Stimulated activated CD8-positive, alpha-beta memory T cell treated with anti-CD3 and anti-CD28 coated beads, Interleukin-2, amount 100 ng/mL, for 48 hours (primary cell): ENCODE data around the gene ATG16L2.
"Not testable (repeated sequence)": the region's sequence is repeated elsewhere in the genome, so short reads cannot be mapped to it uniquely, and the experiment has no call there.

Source experiments
- DNase-seq, 2 donors: peaks; one replicate each; pipeline ENCODE4 v3.0.0-alpha.2; 2020; ENCODE audit warnings: low read depth in 2 of 2

Gene ATG16L2

DNA sequence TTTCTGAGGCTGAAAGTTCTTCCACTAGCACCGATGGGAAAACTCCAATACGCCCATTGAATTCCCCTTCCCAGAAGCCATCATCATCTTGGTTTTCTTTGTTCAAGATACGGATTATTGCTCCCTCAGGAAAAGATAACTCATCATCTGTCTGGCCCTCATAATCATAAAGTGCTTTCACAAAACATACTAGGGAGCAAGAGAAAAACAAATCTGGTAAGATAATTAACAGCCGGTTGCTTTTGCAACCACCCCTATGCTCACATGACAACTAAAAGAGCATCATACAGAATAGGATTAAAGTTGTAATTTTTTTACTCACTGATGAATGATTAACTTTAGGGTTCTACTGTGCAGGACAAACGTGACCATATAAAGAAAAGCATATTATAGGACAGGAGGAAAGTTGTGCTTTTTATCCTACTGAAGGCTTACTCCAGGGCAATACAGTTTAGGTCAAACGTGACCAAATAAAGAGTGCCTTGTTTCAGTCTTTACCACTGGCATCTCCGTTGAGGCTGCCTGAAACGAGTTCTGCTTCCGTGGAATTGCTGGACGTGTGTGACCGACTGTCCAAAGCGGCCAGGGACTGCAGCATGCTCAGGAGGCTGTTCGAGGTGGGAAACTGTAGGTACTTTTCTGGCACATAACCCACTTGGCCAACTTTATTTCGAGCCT is 28.6 kb downstream of the ATG16L2 start:
- DNase-seq: no peak

DNA sequence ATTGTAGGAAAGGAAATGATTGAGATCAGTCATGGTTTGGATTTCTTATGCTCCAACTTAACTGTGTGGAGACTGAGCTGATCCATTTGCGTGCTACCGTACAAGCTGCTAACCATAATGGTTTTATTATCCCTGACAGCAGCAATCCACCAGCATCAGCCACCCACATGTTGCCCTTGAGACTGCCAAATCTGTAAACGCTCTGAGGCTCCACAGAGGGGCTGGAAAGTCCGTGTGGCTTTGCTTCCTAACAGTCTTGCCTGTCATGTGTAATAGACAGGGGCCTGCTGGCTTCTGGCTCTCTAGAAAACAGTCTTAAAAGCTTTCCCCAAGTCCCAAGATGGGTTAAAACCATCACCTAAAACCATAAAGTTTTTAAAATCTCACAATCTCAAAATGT is 30.1 kb downstream of the ATG16L2 start:
- DNase-seq: no peak

DNA sequence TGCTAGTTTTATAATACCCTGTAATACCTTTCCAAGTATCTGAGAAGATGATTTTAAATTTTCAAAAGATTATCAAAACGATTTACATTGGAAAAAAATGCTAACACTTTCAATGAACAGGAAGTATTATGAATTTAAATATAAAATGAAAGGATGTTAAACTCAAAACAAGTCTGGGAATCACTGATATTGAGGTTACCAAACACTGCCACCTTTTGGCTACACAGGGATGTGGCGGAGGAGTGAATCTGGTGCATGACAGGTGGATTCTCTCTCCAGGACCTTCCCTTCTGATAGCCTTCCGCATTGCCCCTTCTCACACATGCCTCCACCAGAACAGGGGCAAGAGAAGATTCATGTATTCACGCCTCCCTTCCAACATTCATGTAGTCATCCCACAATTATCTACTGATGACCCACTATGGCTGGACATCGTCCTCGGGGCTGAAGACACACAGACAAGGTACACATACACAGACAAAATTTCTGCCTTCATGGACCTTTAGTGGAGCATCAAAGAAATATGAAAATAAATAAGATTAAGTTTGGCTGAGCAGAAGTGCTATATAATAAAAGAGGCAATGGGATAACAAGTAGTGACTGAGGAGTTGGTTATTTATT is 34.7 kb downstream of the ATG16L2 start:
- DNase-seq: no peak

DNA sequence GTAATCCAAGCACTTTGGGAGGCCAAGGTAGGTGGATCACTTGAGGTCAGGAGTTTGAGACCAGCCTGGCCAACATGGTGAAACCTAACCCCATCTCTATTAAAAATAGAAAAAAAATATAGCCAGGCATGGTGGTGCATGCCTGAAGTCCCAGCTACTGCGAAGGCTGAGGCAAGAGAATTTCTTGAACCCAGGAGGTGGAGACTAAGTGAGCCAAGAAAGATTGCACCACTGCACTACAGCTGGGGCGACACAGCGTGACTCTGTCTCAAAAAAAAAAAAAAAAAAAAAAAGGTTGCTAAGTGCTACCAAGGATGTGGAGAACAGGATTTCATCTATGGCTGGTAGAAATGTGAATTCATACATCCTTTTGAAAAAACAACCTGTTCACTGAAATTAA is 36.6 kb downstream of the ATG16L2 start:
- DNase-seq: no peak

DNA sequence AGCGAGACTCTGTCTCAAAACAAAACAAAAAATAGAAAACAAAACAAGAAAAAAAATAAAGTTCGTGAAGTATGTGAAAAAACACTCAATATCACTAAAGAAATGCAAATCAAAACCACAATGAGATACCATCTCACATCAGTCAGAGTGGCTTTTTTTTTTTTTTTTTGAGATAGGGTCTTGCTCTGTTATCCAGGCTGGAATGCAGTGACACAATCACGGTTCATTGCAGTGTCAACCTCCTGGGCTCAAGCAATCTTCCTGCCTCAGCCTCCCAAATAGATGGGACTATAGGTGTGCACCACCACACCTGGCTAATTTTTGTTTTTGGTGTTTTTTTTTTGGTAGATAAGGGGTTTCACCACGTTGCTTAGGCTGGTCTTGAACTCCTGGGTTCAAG is 37.5 kb downstream of the ATG16L2 start:
- DNase-seq: no peak

DNA sequence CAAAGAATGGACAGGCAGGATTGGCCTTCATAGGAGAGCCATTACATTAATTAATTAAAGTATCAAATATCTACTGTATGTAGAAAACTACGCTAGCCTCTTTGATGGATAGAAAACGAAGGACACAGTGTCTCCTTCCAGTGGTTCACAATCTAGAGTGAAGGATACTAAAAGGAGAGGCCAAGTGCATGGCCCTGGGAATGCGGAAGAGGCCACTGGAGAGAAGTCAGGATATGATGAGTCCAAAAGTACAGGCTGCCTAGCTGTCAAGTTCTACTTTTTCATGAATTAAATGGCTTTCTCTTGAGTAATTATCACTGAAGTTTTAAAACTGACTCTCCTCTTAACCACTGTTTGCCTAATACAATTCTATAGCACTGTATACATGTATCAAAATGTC is 41.9 kb downstream of the ATG16L2 start:
- no peak for DNase-seq

DNA sequence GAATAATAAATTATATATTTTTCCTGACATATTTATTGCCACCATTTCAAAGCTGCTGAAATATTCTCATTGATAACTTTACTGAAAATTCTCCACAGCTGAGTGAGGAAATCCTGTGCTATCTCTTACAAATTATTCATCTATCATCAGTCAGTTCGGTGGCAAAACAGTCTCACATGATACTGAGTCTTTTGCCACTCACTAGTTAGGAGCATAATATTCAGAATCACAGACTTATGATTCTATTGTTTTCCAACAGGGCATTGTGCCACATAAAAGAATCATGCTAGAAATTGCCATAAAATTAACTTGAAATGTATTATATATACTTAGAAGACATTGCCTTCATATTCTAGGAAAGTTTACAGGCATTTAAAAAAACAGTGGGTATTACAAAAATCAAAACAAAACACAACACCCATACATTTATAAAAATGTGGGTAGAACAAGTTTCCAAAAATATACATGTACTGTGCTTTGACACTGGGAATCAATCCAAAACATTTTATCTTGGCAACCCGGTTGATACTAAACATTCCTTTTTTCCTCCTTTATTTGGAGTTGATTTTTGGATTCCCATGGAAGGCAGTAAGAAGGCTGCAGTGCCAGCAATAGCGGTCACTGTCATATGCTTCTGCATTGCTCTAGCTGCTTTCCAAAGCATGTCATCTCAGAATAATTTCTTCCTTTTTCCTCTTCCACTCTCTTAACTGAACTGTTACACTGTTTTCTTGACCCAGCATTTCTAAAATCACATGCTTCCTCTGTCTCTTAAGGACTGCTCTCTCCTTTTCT is 42.5 kb downstream of the ATG16L2 start:
- DNase-seq: no peak

DNA sequence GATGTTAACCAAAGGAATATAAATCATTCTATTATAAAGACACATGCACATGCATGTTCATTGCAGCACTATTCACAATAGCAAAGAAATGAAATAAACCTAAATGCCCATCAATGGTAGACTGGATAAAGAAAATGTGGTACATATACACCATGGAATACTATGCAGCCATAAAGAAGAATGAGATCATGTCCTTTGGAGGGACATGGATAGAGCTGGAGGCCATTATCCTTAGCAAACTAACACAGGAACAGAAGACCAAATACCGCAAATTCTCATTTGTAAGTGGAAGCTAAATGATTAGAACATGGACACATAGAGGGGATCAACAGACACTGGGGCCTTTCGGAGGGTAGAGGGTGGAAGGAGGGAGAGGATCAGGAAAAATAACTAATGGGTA is 44.1 kb downstream of the ATG16L2 start:
- not testable (repeated sequence) for DNase-seq

DNA sequence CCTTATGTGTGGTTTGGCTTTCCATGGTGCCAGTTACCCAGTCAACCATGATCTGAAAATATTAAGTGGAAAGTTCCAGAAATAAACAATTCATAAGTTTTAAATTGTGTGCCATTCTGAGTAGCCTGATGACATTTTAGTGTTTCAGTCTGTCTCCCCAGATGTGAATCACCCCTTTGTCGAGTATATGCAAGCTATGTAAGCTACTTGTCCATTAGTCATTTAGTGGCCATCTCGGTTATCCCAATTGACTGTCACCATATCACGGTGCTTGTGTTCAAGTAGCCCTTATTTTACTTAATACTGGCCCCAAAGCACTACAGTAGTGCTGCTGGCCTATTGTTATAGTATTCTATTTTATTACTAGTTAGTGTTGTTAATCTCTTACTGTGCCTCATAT is 44.9 kb downstream of the ATG16L2 start:
- no peak for DNase-seq

DNA sequence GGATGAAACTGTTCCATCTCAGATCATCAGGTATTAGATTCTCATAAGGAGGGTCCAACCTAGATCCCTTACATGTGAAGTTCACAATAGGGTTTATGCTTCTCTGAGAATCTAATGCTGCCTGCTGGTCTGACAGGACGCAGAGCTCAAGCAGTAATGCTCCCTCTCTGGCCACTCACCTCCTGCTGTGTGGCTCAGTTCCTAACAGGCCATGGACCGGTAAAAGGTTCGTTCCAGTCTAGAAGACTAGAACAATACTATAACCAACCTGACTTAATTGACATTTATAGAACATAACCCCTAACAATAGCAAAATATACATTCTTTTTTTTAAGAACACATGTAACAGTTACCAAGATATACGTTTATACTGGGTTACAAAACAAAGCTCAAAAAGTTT is 45.8 kb downstream of the ATG16L2 start:
- DNase-seq: no peak

DNA sequence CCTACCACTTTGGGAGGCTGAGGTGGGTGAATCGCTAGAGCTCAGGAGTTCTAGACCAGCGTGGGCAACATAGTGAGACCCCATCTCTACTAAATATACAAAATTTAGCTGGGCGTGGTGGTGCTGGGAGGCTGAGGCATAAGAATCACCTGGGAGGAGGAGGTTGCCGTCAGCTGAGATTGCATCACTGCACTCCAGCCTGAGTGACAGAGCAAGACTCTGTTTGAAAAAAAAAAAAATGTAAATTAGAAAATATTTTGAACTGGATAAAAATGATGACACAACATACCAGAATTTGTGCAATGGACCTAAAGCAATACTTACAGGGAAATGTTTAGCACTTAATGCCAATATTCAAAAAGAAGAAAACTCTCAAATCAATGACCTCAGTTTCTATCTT is 46.4 kb downstream of the ATG16L2 start:
- no peak for DNase-seq

DNA sequence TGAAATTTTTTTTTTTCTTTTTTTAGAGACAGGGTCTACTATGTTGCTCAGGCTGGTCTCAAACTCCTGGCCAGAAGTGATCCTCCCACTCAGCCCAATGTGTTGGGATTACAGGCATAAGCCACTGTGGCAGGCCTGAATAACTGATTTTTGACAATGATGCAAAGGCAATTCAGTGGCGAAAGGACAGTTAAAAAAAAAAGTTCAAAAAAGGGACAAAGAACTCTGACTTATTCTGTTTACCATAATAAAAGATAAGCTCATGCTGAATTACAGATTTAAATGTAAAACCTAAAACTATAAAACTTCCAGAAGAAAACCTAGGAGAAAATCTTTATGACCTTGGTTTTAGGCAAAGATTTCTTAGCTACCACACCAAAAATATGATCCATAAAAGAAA is 48.9 kb downstream of the ATG16L2 start:
- DNase-seq: no peak

DNA sequence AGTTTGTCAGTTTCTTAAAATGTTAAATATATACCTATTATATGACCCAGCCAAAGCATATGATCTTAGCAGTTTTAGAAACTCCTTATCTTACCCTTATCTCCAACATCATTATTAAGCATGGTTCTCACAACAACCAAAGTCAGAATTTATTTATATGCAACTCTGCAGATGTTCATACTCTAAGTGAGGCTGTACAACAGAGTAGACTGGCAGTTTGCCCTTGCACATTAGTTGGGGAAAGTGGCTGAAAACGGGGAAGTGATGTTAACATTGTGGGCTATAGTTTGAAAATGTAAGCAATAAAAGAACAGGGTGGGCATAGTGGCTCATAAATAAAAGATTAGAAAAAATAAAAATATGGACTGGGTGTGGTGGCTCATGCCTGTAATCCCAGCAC is 49.7 kb downstream of the ATG16L2 start:
- DNase-seq: no peak

DNA sequence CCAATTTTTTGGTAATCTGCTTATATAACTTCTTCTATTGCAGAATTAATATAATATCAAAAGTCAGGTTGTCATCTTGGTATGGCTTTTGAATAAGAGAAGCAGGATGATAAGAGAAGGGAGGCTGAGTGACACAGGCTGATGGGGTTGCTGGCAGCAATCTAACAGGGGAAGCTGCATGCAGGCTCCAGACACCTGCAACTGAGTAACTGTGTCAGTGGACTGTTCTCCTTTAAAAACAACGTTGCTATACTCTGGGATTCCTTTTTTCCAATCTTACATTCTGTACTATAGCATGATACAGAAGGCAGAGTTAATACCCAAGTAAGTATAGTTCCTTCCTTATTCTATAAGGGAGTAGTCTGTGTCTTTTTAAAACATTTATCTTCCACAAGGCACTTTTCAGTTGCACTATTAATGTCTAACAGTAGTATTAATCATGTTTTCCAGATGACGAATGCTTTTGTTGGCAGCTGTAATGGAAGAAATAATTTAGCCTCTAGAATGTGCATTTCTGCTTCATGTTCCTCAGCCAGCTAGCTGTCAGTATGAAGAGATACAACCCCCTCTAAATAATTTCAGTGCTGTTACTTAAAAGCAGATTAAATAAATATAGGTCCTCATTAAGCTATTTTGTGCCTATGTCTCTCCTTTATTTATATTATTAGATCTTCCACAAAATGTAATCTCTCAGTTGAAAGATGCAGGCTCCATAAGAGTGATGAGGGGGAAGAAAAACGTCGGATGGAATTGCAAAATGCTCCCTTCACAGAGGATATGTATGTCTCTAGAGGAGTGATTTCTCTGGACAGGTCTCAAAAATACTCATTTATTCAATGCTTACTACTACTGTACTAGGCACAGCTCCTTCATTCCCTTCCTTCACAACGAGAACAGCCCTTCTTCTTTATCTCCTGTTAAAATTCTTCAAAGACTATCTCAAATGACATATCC is 50.8 kb downstream of the ATG16L2 start:
- no peak for DNase-seq

DNA sequence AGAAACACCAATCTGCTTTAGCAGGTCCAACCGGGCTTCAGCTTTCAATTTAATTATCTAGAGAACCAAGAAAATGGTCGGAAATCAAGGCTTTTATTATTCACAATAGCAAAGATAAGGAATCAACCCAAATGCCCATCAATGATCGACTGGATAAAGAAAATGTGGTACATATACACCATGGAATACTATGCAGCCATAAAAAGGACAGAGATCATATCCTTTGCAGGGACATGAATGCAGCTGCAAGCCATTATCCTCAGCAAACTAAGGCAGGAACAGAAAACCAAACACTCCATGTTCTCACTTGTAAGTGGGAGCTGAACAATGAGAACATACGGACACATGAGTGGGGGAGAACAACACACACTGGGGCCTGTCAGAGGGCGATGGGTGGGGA is 53.8 kb downstream of the ATG16L2 start:
- DNase-seq: no peak

DNA sequence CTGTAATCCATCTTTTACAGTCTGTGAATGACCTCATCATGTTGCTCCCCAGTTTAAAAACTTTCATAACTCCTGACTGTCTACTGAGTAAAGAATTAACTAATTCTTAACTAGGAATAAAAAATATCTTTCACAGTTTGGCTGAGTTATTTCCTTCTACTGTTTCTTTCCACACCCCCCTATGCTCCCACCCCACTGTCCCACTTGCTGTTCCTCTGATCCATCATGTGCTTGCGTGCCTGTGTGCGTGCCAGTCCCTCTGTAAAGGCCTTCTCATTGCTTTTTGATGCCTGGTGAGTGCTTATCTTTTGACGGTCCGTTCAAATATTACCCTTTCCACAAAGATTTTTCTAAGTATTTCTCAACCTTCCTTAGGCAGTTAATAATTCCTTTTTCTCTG is 55.6 kb downstream of the ATG16L2 start:
- DNase-seq: no peak

DNA sequence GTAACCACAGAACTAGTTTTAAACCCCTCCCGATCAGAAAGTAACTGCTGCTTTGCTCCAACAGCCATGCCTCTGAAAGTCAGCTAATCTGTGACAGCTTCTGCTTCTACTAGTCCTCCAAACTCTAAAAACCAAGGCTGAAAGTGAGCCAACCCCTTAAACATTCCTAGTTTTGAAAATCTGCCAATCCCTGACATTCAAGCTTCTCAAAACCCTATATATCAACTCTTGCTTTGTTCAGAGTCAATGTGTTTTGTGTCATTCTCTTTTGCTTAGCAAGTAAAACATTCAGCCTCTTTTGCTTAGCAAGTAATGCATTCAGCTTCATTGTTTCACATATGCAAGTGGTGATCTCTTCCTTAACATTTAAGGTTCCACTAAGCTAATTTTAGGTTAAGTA is 56.9 kb downstream of the ATG16L2 start:
- no peak for DNase-seq

DNA sequence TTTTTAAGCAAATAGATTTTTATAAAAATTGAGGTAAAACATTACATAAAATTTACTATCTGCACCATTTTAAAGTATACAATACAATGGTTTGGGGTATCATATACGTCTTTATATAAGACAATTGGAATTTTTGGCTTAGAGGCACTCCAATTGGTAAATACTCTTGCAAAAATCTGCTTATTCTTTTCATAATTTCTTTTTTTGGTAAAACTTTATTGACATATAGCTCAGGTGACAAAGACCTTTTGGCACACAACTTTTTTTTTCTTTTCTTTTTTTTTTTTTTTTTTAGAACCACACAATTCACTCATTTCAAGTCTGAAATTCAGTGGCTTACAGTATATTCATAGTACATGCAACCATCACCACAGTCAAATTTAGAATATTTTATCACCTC is 57.8 kb downstream of the ATG16L2 start:
- no peak for DNase-seq

DNA sequence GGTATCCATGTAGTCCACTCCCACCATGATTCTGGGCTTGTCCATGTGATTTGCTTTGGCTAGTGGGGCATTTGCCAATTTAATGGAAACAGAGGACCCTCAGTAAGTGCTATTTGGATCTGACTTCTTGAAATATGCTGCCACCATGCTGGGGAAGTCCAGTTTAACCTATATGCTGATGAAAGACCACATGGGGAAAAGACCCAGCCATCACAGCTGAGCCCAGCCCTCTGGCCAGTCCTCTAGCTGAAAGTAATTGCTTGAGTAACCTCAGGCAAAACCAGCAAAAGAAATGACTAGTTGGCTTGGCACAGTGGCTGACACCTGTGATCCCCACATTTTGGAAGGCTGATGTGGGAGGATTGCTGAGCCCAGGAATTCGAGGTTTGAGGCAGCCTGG is 61.5 kb downstream of the ATG16L2 start:
- no peak for DNase-seq

DNA sequence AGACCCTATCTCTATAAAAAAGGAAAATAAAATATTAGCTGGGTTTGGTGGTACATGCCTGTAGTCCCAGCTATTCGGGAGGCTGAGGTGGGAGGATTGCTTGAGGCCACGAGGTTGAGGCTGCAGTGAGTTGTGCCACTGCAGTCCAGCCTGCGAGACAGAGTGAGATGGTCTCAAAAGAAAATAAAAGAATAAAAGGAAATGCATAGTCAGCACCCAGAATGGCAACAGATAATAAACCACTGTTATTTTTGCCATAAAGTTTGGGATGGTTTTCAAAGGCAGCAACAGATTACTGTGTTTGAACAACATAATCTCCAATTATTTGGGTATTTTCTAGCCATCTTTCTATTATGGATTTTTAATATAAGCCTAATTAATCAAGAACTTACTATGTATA is 61.9 kb downstream of the ATG16L2 start:
- no peak for DNase-seq
